Fibroblast of skin of right quadriceps (primary cell): ENCODE data around the gene LRRC2.
"Not testable (repeated sequence)": the region's sequence is repeated elsewhere in the genome, so short reads cannot be mapped to it uniquely, and the experiment has no call there.

ENCODE experiments used
- DNase-seq: peaks from one replicate; pipeline ENCODE4 v3.0.0-alpha.2; 2013

LRRC2 gene

GRCh38 chr3:46551615-46552014 lies 14.5 kb downstream of the LRRC2 start:
- DNase-seq: no peak

- DNase-seq: no peak
Observed at GRCh38 chr3:46549989-46550388, 16.1 kb downstream of the LRRC2 start.

- DNase-seq: no peak
Observed at GRCh38 chr3:46549408-46549904, 16.6 kb downstream of the LRRC2 start.

DNA sequence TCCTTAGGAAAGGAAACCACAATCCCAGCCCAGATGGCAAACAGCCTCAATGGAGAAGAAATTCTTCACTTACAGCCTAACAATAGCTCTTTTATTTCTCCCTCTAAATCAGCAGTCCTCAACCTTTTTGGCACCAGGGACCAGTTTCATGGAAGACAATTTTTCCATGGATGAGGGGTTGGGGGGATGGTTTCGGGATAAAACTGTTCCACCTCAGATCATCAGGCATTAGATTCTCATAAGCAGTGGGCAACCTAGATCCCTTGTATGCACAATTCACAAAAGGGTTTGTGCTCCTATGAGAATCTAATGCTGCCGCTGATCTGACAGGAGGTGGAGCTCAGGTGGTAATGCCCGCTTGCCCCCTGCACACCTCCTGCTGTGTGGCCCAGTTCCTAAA lies 17.5 kb downstream of the LRRC2 start:
- not testable (repeated sequence) for DNase-seq

DNA sequence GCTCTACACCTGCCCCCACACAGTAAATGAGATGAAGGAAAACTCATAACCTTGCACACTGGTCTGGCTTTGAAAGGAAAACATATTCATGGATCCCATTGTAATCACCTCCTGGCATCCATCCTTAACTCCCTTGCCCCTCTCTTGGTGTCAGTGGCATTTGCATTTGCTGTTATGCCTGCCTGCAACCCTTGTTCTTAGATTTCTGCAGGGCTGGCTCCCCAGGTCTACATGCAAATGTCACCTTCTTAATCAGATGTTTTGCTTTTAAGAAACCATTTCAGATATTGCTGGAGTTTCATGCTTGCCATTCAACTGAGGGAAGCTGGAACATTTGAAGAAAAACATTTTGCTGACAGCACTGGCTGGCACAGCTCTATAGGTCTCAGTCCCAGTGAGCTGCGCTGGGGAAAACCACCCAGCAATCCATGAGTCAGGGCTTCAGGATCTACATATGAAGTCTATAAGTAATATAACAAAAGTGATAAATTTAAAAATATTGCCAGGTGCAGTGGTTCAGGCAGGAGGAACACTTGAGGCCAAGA lies 19.1 kb downstream of the LRRC2 start:
- DNase-seq: no peak

- DNase-seq: no peak
Observed at GRCh38 chr3:46545818-46546630, 20.1 kb downstream of the LRRC2 start.

- no peak for DNase-seq
Observed at GRCh38 chr3:46544771-46545503, 21.2 kb downstream of the LRRC2 start.

GRCh38 chr3:46542801-46543201 lies 23.3 kb downstream of the LRRC2 start:
- no peak for DNase-seq

GRCh38 chr3:46542344-46542743 lies 23.8 kb downstream of the LRRC2 start:
- DNase-seq: no peak

GRCh38 chr3:46541835-46542234 lies 24.3 kb downstream of the LRRC2 start:
- no peak for DNase-seq

GRCh38 chr3:46540550-46540949 lies 25.6 kb downstream of the LRRC2 start:
- DNase-seq: no peak

GRCh38 chr3:46539443-46540005 lies 26.6 kb downstream of the LRRC2 start:
- DNase-seq: no peak

- DNase-seq: peak; percentile 67
Observed at GRCh38 chr3:46538803-46539442, 27.2 kb downstream of the LRRC2 start.

GRCh38 chr3:46538425-46538802 lies 27.7 kb downstream of the LRRC2 start:
- not testable (repeated sequence) for DNase-seq

DNA sequence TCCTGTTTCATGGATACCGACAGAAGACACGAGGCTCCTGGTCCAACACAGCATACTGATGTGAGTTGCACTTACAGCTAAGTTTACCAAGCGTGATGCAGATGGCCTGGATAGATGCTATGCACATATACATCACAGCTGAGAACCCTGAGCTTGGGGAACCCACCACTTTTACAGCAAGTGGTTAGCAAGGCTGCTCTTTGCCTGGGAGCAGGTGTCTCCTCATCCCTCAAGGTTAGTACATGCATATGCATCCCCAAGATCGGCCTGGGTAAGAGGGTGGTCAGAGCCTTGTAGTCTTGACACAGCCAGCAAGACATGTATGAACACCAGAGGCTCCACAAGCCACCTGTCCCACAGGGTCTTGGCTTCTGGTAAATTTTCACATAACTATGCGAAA lies 28.3 kb downstream of the LRRC2 start:
- DNase-seq: no peak

DNA sequence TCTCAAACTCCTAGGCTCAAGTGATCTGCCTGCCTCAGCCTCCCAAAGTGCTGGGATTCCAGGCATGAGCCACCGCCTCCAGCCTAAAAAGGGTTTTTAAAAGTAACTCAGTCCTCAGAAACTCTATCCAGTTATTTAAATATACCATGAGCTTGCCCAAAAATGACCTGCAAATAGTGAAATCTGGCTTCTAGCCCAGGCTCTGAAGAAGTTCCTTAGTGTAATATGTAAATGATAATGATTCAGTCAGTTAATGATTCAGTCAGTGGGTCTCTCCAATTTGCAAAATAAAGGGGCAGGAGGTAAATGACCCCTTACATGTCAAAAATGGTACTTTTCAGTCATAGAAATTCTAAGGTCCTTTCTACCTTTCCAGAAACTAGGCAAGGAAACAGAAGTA lies 28.8 kb downstream of the LRRC2 start:
- DNase-seq: no peak

DNA sequence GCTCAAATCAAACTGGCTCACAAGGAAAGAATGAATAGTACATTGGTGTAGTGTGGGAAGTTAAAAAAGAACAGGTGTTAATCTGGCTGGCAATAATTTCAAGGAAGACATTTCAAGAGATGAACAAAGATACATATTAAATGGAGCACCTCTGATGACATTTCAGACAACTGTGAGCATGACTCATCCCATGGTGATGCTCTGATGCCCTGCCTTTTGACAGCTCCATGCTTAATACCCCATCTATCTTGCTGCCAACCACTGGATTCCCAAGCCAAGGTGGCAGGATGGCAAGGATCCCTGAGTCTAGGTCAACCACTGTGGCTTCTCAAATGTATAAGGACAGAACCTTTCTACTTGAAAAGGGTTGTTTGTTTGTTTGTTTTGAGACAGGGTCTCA lies 29.3 kb downstream of the LRRC2 start:
- no peak for DNase-seq

- no peak for DNase-seq
Observed at GRCh38 chr3:46535746-46536145, 30.4 kb downstream of the LRRC2 start.

DNA sequence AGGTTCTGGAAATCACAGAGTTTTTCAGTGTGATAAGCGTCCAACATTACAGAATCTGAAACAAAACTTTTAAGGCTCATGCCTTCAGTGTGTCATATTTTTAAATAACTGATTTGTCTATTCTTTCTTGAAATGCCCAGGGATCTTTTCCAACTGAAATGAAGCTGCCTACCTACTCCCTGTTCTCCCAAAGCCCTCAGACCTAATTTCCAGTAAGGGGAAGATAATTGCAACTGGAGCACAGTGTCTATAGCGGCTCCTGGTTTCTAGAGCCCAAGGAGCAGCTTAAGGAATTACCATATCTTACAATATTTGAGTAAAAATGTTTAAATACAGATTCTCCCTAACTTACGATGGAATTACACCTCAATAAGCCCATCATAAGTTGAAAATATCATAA lies 33.0 kb downstream of the LRRC2 start:
- DNase-seq: no peak

DNA sequence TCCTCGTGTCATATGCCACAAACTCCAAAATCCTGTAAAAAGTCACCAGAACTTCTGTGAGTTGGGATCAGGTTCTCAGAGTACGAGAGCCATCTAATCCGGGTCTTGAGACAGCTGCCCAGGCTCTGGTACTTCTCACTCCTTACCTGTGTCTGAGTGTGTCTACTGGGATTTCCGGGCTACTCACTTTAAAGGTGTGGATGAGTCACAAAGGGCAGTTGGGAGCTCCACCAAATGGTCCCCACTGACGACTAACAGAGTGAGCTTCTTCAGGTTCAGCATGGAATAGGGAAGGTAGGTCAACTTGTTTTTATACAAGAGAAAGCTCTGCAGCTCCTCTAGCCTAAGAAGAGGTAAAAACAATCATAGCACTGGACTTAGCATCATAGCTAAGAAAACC lies 38.9 kb downstream of the LRRC2 start:
- no peak for DNase-seq

DNA sequence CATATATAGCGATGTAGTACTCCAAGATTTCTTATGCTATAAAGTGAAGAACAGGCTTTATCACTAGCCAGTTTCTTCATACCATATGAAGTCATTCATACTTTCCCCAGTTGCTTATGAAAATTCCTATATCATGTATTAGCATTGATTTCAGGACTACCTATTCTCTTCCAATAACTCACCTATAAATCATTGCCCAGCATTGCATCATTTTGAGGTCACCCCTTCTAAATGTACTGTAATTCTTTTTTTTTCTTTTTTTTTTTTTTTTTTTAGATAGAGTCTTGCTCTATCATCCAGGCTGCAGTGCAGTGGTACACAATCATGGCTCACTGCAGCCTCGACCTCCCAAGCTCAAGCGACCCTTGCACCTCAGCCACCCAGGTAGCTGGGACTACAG lies 41.3 kb downstream of the LRRC2 start:
- no peak for DNase-seq

GRCh38 chr3:46524008-46524407 lies 42.1 kb downstream of the LRRC2 start:
- DNase-seq: no peak

DNA sequence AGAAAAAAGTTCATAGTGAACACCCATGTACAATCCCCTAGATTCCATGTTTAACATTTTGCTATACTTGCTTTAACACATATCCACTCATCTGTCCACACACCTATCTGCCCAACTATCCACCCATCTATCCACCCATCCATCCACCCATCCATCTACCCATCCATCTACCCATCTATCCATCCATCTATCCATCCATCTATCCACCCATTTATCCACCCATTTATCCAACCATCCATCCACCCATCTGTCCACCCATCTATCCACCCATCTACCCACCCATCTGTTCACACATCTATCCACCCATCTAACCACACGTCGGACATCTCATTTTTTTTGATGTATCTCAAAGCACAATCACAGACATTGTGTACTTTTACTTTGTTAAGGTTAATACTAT lies 42.5 kb downstream of the LRRC2 start:
- no peak for DNase-seq
